ENCODE results near the gene RFX1. TPM values are rescaled to one million over a fixed set of nuclear protein-coding genes. Genes with fewer than 3 reads are reported as not detected.

Gene RFX1
- total and polyA plus RNA-seq, 2 of the 13 experiments (the other 11 are each of a cell fraction or from before 2014, with no cell fraction given): 1.1 to 1.3 TPM

GRCh38 chr19:14031719-14032480, 25.8 kb upstream of the RFX1 start, which contains the start of gene IL27RA (continued):
- TF ChIP-seq ZNF362 (CRISPR knock-in tag; IDR thresholded peaks at IDR 0.05; ENCODE audit: borderline replicate concordance): no peak; the same call in 1 of the 2 replicates
- no peak for TF ChIP-seq ZKSCAN5 (CRISPR knock-in tag; IDR thresholded peaks at IDR 0.05)
- TF ChIP-seq ZNF264 (CRISPR knock-in tag; IDR thresholded peaks at IDR 0.05): no peak
- no peak; the same call in 1 of the 2 replicates for TF ChIP-seq ZNF121 (CRISPR knock-in tag; IDR thresholded peaks at IDR 0.05)
- TF ChIP-seq ZNF75D (CRISPR knock-in tag; IDR thresholded peaks at IDR 0.05; ENCODE audit: borderline replicate concordance): no peak
- TF ChIP-seq RARG (CRISPR knock-in tag; IDR thresholded peaks at IDR 0.05; ENCODE audit: low read depth): no peak
- no peak for TF ChIP-seq ZNF569 (CRISPR knock-in tag; IDR thresholded peaks at IDR 0.05; ENCODE audit: borderline replicate concordance)
- peak; percentile 68 for TF ChIP-seq ZNF781 (CRISPR knock-in tag; IDR thresholded peaks at IDR 0.05; ENCODE audit: borderline replicate concordance, not compliant biosample characterization)
- 0 out of 2 replicates have a peak, but pooled peaks have one; percentile 37 for TF ChIP-seq ZNF557 (CRISPR knock-in tag; IDR thresholded peaks at IDR 0.05)
- TF ChIP-seq MIXL1 (CRISPR knock-in tag; IDR thresholded peaks at IDR 0.05): no peak
- TF ChIP-seq FOXJ3 (CRISPR knock-in tag; IDR thresholded peaks at IDR 0.05; ENCODE audit: borderline replicate concordance): 0 out of 2 replicates have a peak, but pooled peaks have one; percentile 27
- peak; percentile 59; the same call in 1 of the 2 replicates for TF ChIP-seq ZNF710 (CRISPR knock-in tag; IDR thresholded peaks at IDR 0.05; ENCODE audit: borderline replicate concordance)
- no peak for TF ChIP-seq MNT (IDR thresholded peaks at IDR 0.05)
- no peak for TF ChIP-seq ZNF7 (CRISPR knock-in tag; IDR thresholded peaks at IDR 0.05)
- peak; percentile 26; the same call in 1 of the 2 replicates for TF ChIP-seq ZNF768 (CRISPR knock-in tag; IDR thresholded peaks at IDR 0.05)
- TF ChIP-seq ATF3 (CRISPR knock-in tag; IDR thresholded peaks at IDR 0.05): no peak
- peak; percentile 42; the same call in 1 of the 2 replicates for TF ChIP-seq ZNF772 (CRISPR knock-in tag; IDR thresholded peaks at IDR 0.05)
- peak; percentile 85 for TF ChIP-seq CTCF (CRISPR knock-in tag; IDR thresholded peaks at IDR 0.05)
- TF ChIP-seq ZBTB25 (CRISPR knock-in tag; IDR thresholded peaks at IDR 0.05): no peak
- peak; percentile 59; the same call in 1 of the 2 replicates for TF ChIP-seq ARNT2 (CRISPR knock-in tag; IDR thresholded peaks at IDR 0.05; ENCODE audit: low read depth)
- TF ChIP-seq ELF3 (CRISPR knock-in tag; IDR thresholded peaks at IDR 0.05): no peak
